Measurements from ENCODE around the gene PRAC1.

The PRAC1 gene

GRCh38 chr17:48746916-48747444 lies 24.7 kb upstream of the PRAC1 start:
- Histone ChIP-seq H3K9ac (ENCODE audit: low read depth in 1 of 2, low read length in 2 of 2) (peak overlapping the region in 1 of 2 donors; percentile 33), H3K27me3 (ENCODE audit: control insufficient read depth in 2 of 2, insufficient read depth in 2 of 2, low read length in 2 of 2) (peaks cover 19 to 79% of the 10 kb centered on the region in 2 donors), H3K4me3 (ENCODE audit: low read length in 2 of 2) (no peak overlapping the region), H3K27ac (ENCODE audit: low read depth in 2 of 2, low read length in 2 of 2) (no peak overlapping the region), H3K36me3 (ENCODE audit: control insufficient read depth in 2 of 2, insufficient read depth in 2 of 2, low read length in 2 of 2) (no peaks in the 10 kb centered on the region), H3K4me1 (ENCODE audit: control insufficient read depth in 2 of 2, insufficient read depth in 2 of 2, low read length in 2 of 2) (no peaks in the 10 kb centered on the region), H3K9me3 (ENCODE audit: control insufficient read depth in 2 of 2, low read length in 2 of 2) (no peaks in the 10 kb centered on the region)

GRCh38 chr17:48745381-48746275 lies 23.3 kb upstream of the PRAC1 start:
- peak overlapping the region in 1 of 2 donors; percentile 5 for H3K27ac ChIP-seq (ENCODE audit: low read depth in 2 of 2, low read length in 2 of 2)
- H3K27me3 ChIP-seq (ENCODE audit: control insufficient read depth in 2 of 2, insufficient read depth in 2 of 2, low read length in 2 of 2) = peaks cover 10 to 69% of the 10 kb centered on the region in 2 donors
- H3K4me3 ChIP-seq (ENCODE audit: low read length in 2 of 2) = no peak overlapping the region

GRCh38 chr17:48740537-48740936 lies 18.2 kb upstream of the PRAC1 start:
- no peak overlapping the region for H3K9ac ChIP-seq (ENCODE audit: low read depth in 1 of 2, low read length in 2 of 2)
- no peaks in the 10 kb centered on the region for H3K9me3 ChIP-seq (ENCODE audit: control insufficient read depth in 2 of 2, low read length in 2 of 2)
- no peak overlapping the region for H3K4me3 ChIP-seq (ENCODE audit: low read length in 2 of 2)
- H3K27ac ChIP-seq (ENCODE audit: low read depth in 2 of 2, low read length in 2 of 2) = no peak overlapping the region
- H3K4me1 ChIP-seq (ENCODE audit: control insufficient read depth in 2 of 2, insufficient read depth in 2 of 2, low read length in 2 of 2) = peaks cover 0 to 10% of the 10 kb centered on the region in 2 donors
- no peaks in the 10 kb centered on the region for H3K36me3 ChIP-seq (ENCODE audit: control insufficient read depth in 2 of 2, insufficient read depth in 2 of 2, low read length in 2 of 2)
- H3K27me3 ChIP-seq (ENCODE audit: control insufficient read depth in 2 of 2, insufficient read depth in 2 of 2, low read length in 2 of 2) = peaks cover 13 to 47% of the 10 kb centered on the region in 2 donors

More at GRCh38 chr17:48745381-48746275, 23.3 kb upstream of the PRAC1 start:
- Histone ChIP-seq H3K36me3 (ENCODE audit: control insufficient read depth in 2 of 2, insufficient read depth in 2 of 2, low read length in 2 of 2) (no peaks in the 10 kb centered on the region), H3K9me3 (ENCODE audit: control insufficient read depth in 2 of 2, low read length in 2 of 2) (no peaks in the 10 kb centered on the region), H3K4me1 (ENCODE audit: control insufficient read depth in 2 of 2, insufficient read depth in 2 of 2, low read length in 2 of 2) (no peaks in the 10 kb centered on the region), H3K9ac (ENCODE audit: low read depth in 1 of 2, low read length in 2 of 2) (no peak overlapping the region)

- Histone ChIP-seq H3K27ac (ENCODE audit: low read depth in 2 of 2, low read length in 2 of 2) (no peak overlapping the region), H3K9me3 (ENCODE audit: control insufficient read depth in 2 of 2, low read length in 2 of 2) (no peaks in the 10 kb centered on the region), H3K4me1 (ENCODE audit: control insufficient read depth in 2 of 2, insufficient read depth in 2 of 2, low read length in 2 of 2) (peaks cover 0 to 12% of the 10 kb centered on the region in 2 donors), H3K27me3 (ENCODE audit: control insufficient read depth in 2 of 2, insufficient read depth in 2 of 2, low read length in 2 of 2) (peaks cover 13 to 48% of the 10 kb centered on the region in 2 donors), H3K9ac (ENCODE audit: low read depth in 1 of 2, low read length in 2 of 2) (no peak overlapping the region), H3K36me3 (ENCODE audit: control insufficient read depth in 2 of 2, insufficient read depth in 2 of 2, low read length in 2 of 2) (no peaks in the 10 kb centered on the region), H3K4me3 (ENCODE audit: low read length in 2 of 2) (no peak overlapping the region)
Observed at GRCh38 chr17:48738803-48739526, 16.6 kb upstream of the PRAC1 start.

- Histone ChIP-seq H3K9ac (ENCODE audit: low read depth in 1 of 2, low read length in 2 of 2) (no peak overlapping the region), H3K4me3 (ENCODE audit: low read length in 2 of 2) (no peak overlapping the region), H3K4me1 (ENCODE audit: control insufficient read depth in 2 of 2, insufficient read depth in 2 of 2, low read length in 2 of 2) (peaks cover 0 to 12% of the 10 kb centered on the region in 2 donors), H3K36me3 (ENCODE audit: control insufficient read depth in 2 of 2, insufficient read depth in 2 of 2, low read length in 2 of 2) (no peaks in the 10 kb centered on the region), H3K27ac (ENCODE audit: low read depth in 2 of 2, low read length in 2 of 2) (no peak overlapping the region), H3K9me3 (ENCODE audit: control insufficient read depth in 2 of 2, low read length in 2 of 2) (no peaks in the 10 kb centered on the region), H3K27me3 (ENCODE audit: control insufficient read depth in 2 of 2, insufficient read depth in 2 of 2, low read length in 2 of 2) (peaks cover 13 to 46% of the 10 kb centered on the region in 2 donors)
Observed at GRCh38 chr17:48738424-48738802, 16.1 kb upstream of the PRAC1 start.

- Histone ChIP-seq H3K4me1 (ENCODE audit: control insufficient read depth in 2 of 2, insufficient read depth in 2 of 2, low read length in 2 of 2) (peaks cover 0 to 12% of the 10 kb centered on the region in 2 donors), H3K4me3 (ENCODE audit: low read length in 2 of 2) (no peak overlapping the region), H3K27ac (ENCODE audit: low read depth in 2 of 2, low read length in 2 of 2) (no peak overlapping the region), H3K36me3 (ENCODE audit: control insufficient read depth in 2 of 2, insufficient read depth in 2 of 2, low read length in 2 of 2) (no peaks in the 10 kb centered on the region), H3K9ac (ENCODE audit: low read depth in 1 of 2, low read length in 2 of 2) (no peak overlapping the region), H3K9me3 (ENCODE audit: control insufficient read depth in 2 of 2, low read length in 2 of 2) (no peaks in the 10 kb centered on the region), H3K27me3 (ENCODE audit: control insufficient read depth in 2 of 2, insufficient read depth in 2 of 2, low read length in 2 of 2) (peaks cover 13 to 46% of the 10 kb centered on the region in 2 donors)
Observed at GRCh38 chr17:48737330-48738043, 15.2 kb upstream of the PRAC1 start.

- H3K9me3 ChIP-seq (ENCODE audit: control insufficient read depth in 2 of 2, low read length in 2 of 2) = no peaks in the 10 kb centered on the region
- H3K27me3 ChIP-seq (ENCODE audit: control insufficient read depth in 2 of 2, insufficient read depth in 2 of 2, low read length in 2 of 2) = peaks cover 13 to 43% of the 10 kb centered on the region in 2 donors
- H3K4me1 ChIP-seq (ENCODE audit: control insufficient read depth in 2 of 2, insufficient read depth in 2 of 2, low read length in 2 of 2) = peaks cover 0 to 12% of the 10 kb centered on the region in 2 donors
- H3K4me3 ChIP-seq (ENCODE audit: low read length in 2 of 2) = peak overlapping the region in 1 of 2 donors; percentile 58
- H3K27ac ChIP-seq (ENCODE audit: low read depth in 2 of 2, low read length in 2 of 2) = peak overlapping the region in 1 of 2 donors; percentile 82
- H3K36me3 ChIP-seq (ENCODE audit: control insufficient read depth in 2 of 2, insufficient read depth in 2 of 2, low read length in 2 of 2) = no peaks in the 10 kb centered on the region
- peak overlapping the region in 1 of 2 donors; percentile 75 for H3K9ac ChIP-seq (ENCODE audit: low read depth in 1 of 2, low read length in 2 of 2)
Observed at GRCh38 chr17:48735062-48735351, 12.7 kb upstream of the PRAC1 start.

- H3K27me3 ChIP-seq (ENCODE audit: control insufficient read depth in 2 of 2, insufficient read depth in 2 of 2, low read length in 2 of 2) = peaks cover 16 to 48% of the 10 kb centered on the region in 2 donors
- H3K4me3 ChIP-seq (ENCODE audit: low read length in 2 of 2) = peak overlapping the region in 1 of 2 donors; percentile 58
- H3K36me3 ChIP-seq (ENCODE audit: control insufficient read depth in 2 of 2, insufficient read depth in 2 of 2, low read length in 2 of 2) = no peaks in the 10 kb centered on the region
- no peaks in the 10 kb centered on the region for H3K9me3 ChIP-seq (ENCODE audit: control insufficient read depth in 2 of 2, low read length in 2 of 2)
- H3K27ac ChIP-seq (ENCODE audit: low read depth in 2 of 2, low read length in 2 of 2) = peak overlapping the region in 1 of 2 donors; percentile 82
- peak overlapping the region in 1 of 2 donors; percentile 75 for H3K9ac ChIP-seq (ENCODE audit: low read depth in 1 of 2, low read length in 2 of 2)
- H3K4me1 ChIP-seq (ENCODE audit: control insufficient read depth in 2 of 2, insufficient read depth in 2 of 2, low read length in 2 of 2) = peaks cover 1 to 18% of the 10 kb centered on the region in 2 donors
Observed at GRCh38 chr17:48734333-48735061, 12.2 kb upstream of the PRAC1 start.

GRCh38 chr17:48733632-48734328 lies 11.5 kb upstream of the PRAC1 start:
- peak overlapping the region in 1 of 2 donors; percentile 75 for H3K9ac ChIP-seq (ENCODE audit: low read depth in 1 of 2, low read length in 2 of 2)
- peak overlapping the region in 1 of 2 donors; percentile 58 for H3K4me3 ChIP-seq (ENCODE audit: low read length in 2 of 2)
- H3K9me3 ChIP-seq (ENCODE audit: control insufficient read depth in 2 of 2, low read length in 2 of 2) = no peaks in the 10 kb centered on the region
- peaks cover 16 to 46% of the 10 kb centered on the region in 2 donors for H3K27me3 ChIP-seq (ENCODE audit: control insufficient read depth in 2 of 2, insufficient read depth in 2 of 2, low read length in 2 of 2)
- H3K36me3 ChIP-seq (ENCODE audit: control insufficient read depth in 2 of 2, insufficient read depth in 2 of 2, low read length in 2 of 2) = no peaks in the 10 kb centered on the region
- H3K4me1 ChIP-seq (ENCODE audit: control insufficient read depth in 2 of 2, insufficient read depth in 2 of 2, low read length in 2 of 2) = peaks cover 4 to 21% of the 10 kb centered on the region in 2 donors
- peak overlapping the region in 1 of 2 donors; percentile 82 for H3K27ac ChIP-seq (ENCODE audit: low read depth in 2 of 2, low read length in 2 of 2)
